ENCODE data around the gene BRD3OS. TPM values are rescaled to one million over a fixed set of nuclear protein-coding genes. Genes with fewer than 3 reads are reported as not detected.
A peak's percentile ranks its signal among the peaks of the same experiment; 100 is the strongest.

Gene BRD3OS
- total RNA-seq, 1 experiment from 2014 or later = 21.0 TPM

GRCh38 chr9:134004131-134004873, 21.0 kb upstream of the BRD3OS start:
- DNase-seq (ENCODE audit: low spot score) = no peak

GRCh38 chr9:134004881-134005280, 20.4 kb upstream of the BRD3OS start:
- no peak for DNase-seq (ENCODE audit: low spot score)

GRCh38 chr9:134005381-134005780, 19.9 kb upstream of the BRD3OS start:
- no peak for DNase-seq (ENCODE audit: low spot score)

GRCh38 chr9:134007150-134007549, 18.1 kb upstream of the BRD3OS start:
- DNase-seq (ENCODE audit: low spot score) = no peak

- DNase-seq (ENCODE audit: low spot score) = no peak
These were observed 17.7 kb upstream of the BRD3OS start for GRCh38 chr9:134007571-134007970.

GRCh38 chr9:134010310-134011173, 14.7 kb upstream of the BRD3OS start:
- no peak for DNase-seq (ENCODE audit: low spot score)

- DNase-seq (ENCODE audit: low spot score) = no peak
These were observed 13.9 kb upstream of the BRD3OS start for GRCh38 chr9:134011401-134011800.

GRCh38 chr9:134014946-134015345, 10.3 kb upstream of the BRD3OS start:
- DNase-seq (ENCODE audit: low spot score) = no peak

GRCh38 chr9:134024214-134024792, 978 bp upstream of the BRD3OS start:
- DNase-seq (ENCODE audit: low spot score) = no peak

GRCh38 chr9:134025606-134026541, 593 bp downstream of the BRD3OS start:
- DNase-seq (ENCODE audit: low spot score) = peak; percentile 24

- DNase-seq (ENCODE audit: low spot score) = no peak
These were observed 1.3 kb downstream of the BRD3OS start for GRCh38 chr9:134026581-134026980.

GRCh38 chr9:134026981-134027380, 1.7 kb downstream of the BRD3OS start:
- no peak for DNase-seq (ENCODE audit: low spot score)

- no peak for DNase-seq (ENCODE audit: low spot score)
These were observed 2.3 kb downstream of the BRD3OS start for GRCh38 chr9:134027561-134027960.

GRCh38 chr9:134028076-134028475, 2.8 kb downstream of the BRD3OS start:
- no peak for DNase-seq (ENCODE audit: low spot score)

GRCh38 chr9:134028575-134029247, 3.4 kb downstream of the BRD3OS start:
- DNase-seq (ENCODE audit: low spot score) = no peak

GRCh38 chr9:134029248-134030226, 4.3 kb downstream of the BRD3OS start:
- DNase-seq (ENCODE audit: low spot score) = no peak

- DNase-seq (ENCODE audit: low spot score) = no peak
These were observed 5.7 kb downstream of the BRD3OS start for GRCh38 chr9:134030821-134031470.

GRCh38 chr9:134031783-134032182, 6.5 kb downstream of the BRD3OS start:
- DNase-seq (ENCODE audit: low spot score) = no peak

Data from HT-29 (cell line).